Left renal cortex interstitium (tissue), 4 donors: Measurements from ENCODE around the gene CDK11A. TPM values are rescaled to one million over a fixed set of nuclear protein-coding genes. Genes with fewer than 3 reads are reported as not detected.
"Not testable (repeated sequence)": the region's sequence is repeated elsewhere in the genome, so short reads cannot be mapped to it uniquely, and the experiment has no call there.

Experiments used
- DNase-seq, 4 donors: peaks; one replicate each; pipeline ENCODE4 v3.0.0-alpha.2; 2013; ENCODE audit warnings: low read depth in 4 of 4, low spot score in 2 of 4, missing footprints in 1 of 4
- polyA plus RNA-seq, 4 donors: library from polyadenylated mRNA; unstranded; fragments of 120-200 nt; gene quantifications; one replicate each; pipeline ENCODE4 v1.2.1, GENCODE V29; 2013; ENCODE audit not compliant: insufficient read length in 4 of 4

Gene CDK11A
- polyA plus RNA-seq, 4 donors = 22.8 to 42.1 (median 32.4) TPM

DNA sequence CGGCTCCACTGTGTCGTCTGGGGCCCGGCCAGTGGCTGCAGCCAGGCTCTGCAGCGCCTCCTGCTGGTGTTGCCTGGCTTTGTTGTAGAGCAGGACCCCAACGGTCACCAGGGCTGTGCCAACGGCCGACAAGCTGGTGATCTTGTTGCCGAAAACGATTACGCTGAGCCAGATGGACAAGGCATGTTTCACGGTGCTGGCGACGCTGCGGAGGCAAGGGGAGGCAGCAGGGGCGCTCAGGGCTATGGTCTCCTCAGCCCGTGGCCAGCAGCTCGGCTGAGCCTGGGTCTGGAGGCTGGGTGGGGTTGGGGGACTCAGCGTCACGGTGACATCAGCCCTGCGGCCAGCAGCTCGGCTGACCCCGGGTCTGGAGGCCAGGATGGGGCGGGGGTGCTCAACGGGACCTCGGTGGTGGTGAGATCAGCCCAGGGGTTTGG lies 58.3 kb downstream of the CDK11A start:
- no peak for DNase-seq

DNA sequence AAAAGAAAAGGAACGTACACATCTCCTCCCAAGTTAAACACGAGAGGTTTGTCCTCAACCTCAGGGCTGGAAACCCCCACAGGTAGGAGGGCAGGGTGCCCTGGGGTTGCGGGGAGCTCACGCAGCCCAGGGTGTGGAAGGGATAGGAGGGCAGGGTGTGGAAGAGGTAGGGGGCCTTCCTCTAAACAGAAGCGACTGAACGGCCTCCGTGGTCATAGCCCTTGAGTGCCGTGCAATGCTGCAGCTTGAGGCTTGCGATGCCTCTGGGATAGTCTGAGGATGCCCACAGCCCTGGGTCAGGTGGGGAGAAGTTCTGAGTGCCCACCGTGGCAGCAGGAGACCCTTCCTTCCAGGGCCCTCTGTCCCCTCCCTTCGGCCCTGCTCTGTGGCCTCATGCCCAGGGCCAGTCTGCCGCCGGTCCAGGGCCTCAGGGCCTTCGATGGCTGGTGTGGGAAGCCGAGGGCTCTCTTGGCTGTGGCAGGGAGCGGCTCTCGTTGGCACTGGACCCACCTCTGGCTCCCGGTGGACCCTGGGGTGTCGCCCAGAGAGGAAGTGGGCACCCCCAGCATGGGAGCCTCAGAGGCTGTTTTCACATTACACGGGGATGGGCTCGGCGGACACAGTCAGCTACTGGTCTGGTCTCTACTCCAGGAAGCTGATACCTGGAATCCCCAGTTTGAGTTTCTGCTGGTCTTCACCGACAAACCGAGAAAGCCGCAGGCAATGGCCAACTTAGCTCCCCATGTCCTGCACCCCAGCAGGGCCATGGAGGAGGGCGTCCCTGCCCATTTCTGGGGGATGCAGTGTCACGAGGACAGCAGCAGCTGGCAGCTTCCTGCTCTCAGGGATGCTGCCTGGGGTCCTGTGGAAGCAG lies 59.0 kb downstream of the CDK11A start:
- no peak for DNase-seq

DNA sequence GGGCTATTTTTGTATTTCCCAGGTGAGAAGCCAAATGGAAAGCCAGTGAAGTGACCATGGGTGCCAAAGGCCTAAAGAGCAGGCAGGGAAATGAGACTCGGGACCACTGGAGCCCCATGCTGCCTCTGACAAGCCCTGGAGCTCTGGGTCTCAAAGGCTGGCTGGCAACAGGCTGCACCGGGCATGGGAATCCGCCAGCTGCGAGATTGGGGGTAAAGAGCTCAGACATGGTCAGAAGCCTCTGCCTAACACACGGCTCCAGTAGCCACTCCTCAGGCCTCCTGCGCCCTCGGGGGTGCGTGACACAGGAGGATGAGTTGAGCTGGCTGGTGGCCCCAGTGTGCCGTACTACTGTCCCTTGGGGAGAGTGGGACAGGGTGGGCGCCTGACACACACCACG lies 59.8 kb downstream of the CDK11A start:
- DNase-seq = not testable (repeated sequence)

DNA sequence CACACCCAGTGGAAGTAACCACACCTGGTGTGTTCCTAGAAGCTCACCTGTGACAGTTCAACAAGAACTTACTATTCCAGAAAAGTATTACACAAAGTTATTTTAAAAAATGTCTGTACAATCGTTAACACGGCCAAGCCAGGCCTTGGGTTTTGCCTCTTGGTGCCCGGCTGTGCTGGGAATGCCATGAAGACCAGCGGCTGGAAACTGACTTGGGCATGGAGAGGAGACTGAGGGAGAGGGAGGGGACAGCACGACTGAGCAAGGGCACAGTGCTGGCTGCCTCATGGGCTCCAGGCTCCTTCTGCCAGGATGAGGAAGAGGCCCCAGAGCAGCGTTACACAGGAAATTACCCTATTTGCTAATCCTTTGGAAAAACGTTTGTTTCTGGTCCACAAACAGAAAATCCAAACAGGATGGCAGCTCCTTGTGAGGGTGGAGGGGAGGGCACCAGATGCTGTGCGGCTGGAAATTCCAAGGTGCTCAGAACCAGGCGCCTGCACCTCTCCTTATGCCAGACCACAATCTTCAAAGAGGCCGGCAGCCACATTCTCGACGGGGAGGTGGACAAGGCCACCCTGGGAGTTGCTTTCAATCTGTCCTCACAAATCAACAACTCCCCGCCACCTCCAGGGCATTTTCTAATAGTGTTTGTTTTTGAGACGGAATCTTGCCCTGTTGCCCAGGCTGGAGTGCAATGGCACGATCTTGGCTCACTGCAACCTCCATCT lies 61.2 kb downstream of the CDK11A start:
- DNase-seq = not testable (repeated sequence)

DNA sequence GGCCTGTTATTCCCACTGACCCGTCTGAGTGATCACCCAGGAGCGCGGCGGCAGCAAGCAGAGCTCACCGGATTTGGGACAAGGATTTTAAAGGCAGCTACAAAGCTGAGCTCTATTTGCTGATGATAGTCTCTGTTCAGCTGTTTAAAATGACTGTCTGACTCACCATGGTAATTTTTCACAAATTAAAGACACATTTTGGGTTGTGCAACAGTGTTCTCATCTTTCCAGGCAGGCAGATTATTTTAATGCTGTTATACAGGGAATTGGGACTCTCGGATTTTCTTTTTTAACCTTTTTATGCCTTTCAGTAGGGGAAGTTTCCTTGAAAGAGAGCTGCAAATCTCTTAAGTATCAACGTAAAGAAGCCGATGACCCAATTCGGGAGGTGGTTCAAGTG lies 61.8 kb downstream of the CDK11A start:
- DNase-seq = not testable (repeated sequence)

DNA sequence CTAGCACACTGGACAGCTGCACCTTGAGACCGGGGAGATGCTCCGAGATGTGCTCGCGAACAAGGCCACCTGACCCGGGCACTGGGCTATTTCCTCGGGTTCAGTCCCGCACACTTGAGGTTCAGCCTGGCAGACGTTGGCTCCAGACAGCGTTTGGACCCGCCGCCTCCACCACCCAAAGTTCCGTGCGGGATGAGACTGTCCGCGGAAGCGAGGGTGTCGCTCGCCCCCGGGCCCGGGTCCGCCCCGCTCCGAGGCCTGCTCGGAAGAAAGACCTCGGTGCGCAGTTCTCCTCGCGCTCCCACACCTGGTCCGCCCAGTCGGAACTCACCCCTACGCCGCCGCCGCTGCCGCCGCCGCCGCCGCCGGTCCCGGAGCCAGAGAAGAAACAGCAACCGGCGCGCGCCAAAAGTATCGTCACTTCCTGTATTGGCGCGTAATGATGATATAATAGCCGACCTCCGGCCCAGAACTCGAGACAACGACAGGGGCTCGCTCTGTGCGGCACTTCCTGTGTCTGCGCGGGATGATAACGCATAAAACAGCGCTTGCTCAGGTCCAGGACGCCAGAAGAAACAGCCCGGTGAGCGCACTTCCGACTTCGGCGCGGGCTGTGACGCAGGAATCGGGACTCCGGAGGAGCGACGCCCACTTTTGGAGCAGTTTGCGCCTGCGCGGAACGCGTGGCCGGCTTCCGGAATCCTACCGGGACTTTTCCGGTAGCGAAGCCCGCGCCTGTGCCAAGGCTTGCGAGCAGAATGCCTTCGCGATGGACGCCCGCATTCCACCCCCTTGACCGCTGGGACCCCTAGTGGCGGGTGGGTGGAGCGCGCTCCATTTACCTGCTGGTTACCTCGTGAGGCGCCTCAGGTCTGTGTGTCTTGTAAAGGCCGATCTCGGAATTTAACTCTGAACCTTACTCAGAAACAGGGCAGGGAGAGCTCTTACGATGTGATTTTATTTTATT lies 65.3 kb downstream of the CDK11A start, which contains the start of gene CDK11B:
Gene CDK11B (minus strand): TSS at position 422 of the 967 bp plus-strand sequence. CDS start 1,519 bp downstream, outside the sequence.
- peak; percentile 86 to 94 (median 88) for DNase-seq

Other genes with a start within 250 kb of the CDK11A start
- 10 to 100 TPM; 15.8 to 31.6 (median 24.4) TPM for gene ATAD3A, start 212.2 kb downstream of the CDK11A start, polyA plus RNA-seq
- 1 to 10 TPM; 4.3 to 8.4 (median 7.3) TPM for gene TMEM240, start 183.7 kb downstream of the CDK11A start, polyA plus RNA-seq
- gene SSU72, start 149.5 kb downstream of the CDK11A start, polyA plus RNA-seq = 10 to 100 TPM; 76.6 to 95.9 (median 82.9) TPM
- 1 to 10 TPM; 1.6 to 5.1 (median 4.0) TPM for gene FNDC10, start 124.2 kb downstream of the CDK11A start, polyA plus RNA-seq
- 10 to 100 TPM; 23.5 to 90.7 (median 55.8) TPM for gene MIB2, start 108.9 kb downstream of the CDK11A start, polyA plus RNA-seq
- 10 to 100 TPM; 16.0 to 54.0 (median 37.4) TPM for gene MMP23B, start 92.2 kb downstream of the CDK11A start, polyA plus RNA-seq
- 10 to 100 TPM; 36.8 to 47.7 (median 42.4) TPM for gene CDK11B, start 65.4 kb downstream of the CDK11A start, polyA plus RNA-seq
- 100 to 1,000 TPM in 1 of 4 donors, 10 to 100 TPM in 3; 56.5 to 111 (median 82.2) TPM for gene SLC35E2B, start 31.6 kb downstream of the CDK11A start, polyA plus RNA-seq
- 10 to 100 TPM; 40.8 to 62.0 (median 50.9) TPM for gene NADK, start 54.1 kb upstream of the CDK11A start, polyA plus RNA-seq
- gene GNB1, start 166.7 kb upstream of the CDK11A start, polyA plus RNA-seq = 100 to 1,000 TPM; 261 to 315 (median 282) TPM
- 1 to 10 TPM in 2 of 4 donors, under 1 TPM in 2; 0.27 to 1.4 (median 0.70) TPM for gene CALML6, start 190.9 kb upstream of the CDK11A start, polyA plus RNA-seq
- 1 to 10 TPM in 3 of 4 donors, under 1 TPM in 1; 0.85 to 2.8 (median 1.5) TPM for gene TMEM52, start 194.9 kb upstream of the CDK11A start, polyA plus RNA-seq